Stimulated activated CD4-positive, alpha-beta T cell treated with anti-CD3 and anti-CD28 coated beads, Interleukin-12 subunit alpha, Interleukin-12 subunit beta, amount 100 ng/mL, for 48 hours (primary cell): ENCODE data around the gene ZPR1.

Source experiments
- DNase-seq, 3 donors: peaks; one replicate each; pipeline ENCODE4 v3.0.0-alpha.2; 2020; ENCODE audit warnings: low read depth in 2 of 3, low spot score in 1 of 3

Gene ZPR1

DNA sequence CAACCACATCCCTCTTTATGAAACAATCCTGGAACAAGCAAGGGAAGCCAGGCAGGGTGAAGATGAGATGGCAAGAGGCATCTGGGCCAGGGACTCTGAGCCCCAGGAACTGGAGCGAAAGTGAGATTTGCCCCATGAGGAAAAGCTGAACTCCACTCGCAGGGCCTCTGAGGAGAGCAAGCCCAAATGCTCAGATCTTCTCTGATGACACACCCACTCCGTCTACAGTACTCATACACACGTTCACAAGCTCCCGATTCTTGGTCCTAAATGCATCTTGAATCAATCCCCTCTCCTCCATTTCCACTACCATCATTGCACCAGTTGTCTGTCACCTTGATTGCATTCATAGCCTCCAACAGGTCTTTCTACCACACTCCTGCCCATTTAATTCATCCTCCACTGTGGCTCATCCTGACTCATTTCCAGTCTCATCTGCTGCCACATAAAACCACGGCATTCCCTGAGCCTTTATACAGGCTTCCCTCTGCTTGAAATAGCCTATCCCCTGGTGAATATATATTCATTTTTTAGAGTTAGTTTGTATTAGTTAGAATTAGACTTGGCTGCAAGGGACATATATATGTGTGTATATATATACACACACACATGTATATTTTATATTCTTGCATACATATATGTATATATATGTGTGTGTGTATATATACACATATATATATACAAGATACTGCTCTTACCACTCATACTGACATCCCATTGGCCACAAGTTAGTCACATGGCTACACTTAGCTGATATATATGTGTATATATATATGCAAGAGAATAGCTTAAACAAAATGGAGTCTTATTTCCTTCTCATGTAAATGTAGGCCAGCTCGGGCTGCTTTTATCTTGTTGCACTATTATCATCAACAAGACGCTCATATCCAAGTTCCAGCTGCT is 5.3 kb upstream of the ZPR1 start:
- DNase-seq = no peak

DNA sequence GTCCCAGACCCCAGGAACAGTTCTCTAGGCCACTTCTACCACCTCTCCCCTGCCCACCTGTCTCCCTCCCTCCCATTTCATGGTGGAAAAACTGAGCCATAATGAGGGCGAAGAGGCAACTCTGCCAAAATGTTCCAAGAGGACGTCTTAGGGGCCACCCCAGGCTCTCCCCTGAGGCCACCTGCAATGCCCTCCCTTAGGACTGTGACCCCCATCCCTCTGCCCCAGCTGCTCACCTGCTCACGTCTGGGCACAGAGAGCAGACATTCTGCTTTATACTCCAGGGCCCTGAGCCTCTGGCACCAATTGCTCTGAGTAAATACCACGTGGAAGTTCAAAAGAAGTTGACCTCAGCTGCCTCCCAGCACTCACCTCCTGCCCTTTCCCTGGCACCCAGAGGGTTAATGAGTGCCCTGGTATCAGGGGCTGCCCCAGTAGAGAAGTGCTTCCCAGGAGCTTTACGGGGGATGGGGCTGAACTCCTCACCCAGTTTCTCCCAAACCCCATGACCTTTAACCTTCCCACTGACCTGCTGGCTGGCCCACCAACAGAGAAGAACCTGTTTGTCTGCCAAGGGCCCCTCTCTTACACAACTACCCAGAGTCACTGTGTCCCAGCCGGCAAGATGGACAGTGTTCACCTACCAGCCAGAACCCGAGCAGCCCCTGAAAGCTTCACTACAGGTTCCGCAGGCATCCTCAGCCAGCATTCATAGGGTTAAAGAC is 4.5 kb upstream of the ZPR1 start:
- no peak for DNase-seq

DNA sequence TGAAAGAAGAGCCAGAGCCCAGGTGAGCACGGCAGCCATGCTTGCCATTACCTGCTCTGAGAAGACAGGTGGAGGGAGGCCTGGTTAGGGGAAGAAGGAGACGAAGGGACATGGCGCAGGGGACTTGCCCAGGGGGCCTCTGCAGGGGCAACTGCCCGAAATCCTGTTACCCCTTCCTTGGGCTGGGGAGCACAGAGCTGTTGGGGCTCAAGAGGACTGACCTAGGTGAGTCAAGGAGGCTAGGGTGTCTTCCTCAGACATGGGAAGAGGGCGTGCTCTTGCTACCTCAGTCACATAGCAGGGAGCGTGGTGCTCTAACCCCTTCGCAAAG is 4.0 kb upstream of the ZPR1 start, which contains the start of gene APOA5:
APOA5 (minus strand) TSS at position 67 of the 331 bp plus-strand sequence; CDS start at position 48, 19 bp downstream.
- DNase-seq = no peak

DNA sequence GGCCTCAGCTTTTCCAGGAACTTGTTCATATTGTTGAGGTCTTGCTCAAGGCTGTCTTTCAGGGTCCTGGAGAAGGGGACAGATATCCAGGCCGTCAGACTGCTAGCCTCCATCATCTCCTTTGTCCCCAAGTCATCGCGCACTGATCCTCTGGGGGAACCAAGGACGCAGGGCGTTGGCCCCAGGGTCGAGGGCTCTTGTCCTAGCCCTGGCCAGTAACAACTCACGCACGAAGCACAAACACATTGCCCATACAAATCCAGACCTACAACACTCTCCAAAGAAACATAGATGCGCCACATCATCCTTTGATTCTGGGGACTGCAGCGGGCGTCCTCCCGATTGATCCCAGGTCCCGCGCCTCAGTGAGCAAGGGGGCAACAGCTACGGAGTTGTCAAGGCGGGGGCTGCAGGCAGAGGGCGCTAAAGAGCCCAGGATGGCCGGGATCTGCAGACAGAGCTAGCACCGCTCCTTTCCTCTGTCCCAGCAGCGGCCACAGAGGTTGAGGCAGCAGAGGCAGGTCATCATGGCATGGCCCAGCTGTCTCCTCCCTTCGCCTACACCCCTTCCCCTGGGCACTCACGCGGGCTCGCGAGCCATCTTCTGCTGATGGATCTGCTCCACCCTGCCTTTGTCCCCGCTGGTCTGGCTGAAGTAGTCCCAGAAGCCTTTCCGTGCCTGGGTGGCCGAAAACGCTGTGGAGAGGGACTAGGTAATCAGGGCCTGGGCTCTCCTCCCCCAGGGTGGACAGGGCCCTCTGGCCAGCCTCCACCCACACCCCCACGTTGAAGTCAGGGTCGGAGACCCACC is 3.4 kb upstream of the ZPR1 start:
- DNase-seq = peak; percentile 60 to 77 (median 72)

DNA sequence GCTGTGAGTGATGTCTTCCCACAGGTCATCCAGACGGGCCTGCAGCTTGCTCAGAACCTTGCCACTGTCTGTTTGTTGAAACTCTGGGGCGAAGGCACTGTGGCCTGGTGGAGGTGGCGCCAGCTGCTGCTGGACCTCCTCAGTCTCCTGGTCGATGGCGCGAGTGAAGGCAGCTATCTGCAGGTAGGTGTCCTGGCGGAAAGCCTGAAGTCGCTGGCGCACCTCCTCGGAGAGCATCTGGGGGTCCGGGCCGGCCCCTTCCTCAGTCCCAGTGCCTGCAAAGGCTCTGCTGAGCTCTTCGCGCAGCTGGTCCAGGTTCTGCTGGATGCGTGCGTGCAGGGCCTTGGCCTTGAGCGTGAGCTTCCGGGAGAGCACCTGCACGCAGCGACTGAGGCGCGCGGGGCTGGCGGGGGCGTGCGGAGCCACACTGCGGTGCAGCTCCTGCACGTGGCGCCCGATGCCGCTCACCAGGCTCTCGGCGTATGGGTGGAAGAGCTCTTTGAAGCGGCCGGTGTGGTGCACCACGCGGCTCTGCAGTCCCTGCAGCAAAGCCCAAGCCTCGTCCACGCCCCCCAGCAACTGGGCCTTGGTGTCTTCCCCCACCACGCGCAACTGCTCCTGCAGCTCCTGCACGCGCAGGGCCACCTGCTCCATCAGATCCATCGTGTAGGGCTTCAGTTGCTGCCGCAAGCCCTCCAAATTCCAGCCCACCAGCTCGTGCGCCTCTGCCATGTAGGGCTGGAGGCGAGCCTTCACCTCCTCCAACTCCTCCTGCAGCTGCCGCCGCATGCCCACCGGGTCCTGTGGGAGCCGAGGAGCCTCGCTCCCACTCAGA is 2.6 kb upstream of the ZPR1 start:
- DNase-seq = no peak

DNA sequence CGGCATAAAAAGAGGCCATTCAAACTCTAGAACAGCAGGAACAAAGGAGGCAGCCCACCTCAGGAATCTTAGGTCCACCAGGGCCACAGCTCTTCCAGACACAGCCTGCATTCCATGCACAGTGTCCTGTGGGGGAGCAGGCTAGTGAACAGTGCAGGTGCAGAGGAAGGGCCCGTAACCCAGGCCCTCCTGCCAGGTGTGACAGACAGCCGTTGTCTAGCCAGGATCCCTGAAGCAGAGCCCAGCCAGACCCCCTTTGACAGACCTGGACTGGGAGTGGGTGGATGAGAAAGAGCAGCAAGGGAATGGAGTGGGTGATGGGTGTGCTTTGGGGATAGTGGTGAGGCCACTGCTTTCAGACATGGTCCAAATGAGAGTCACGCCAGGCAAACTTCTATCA is 1.2 kb upstream of the ZPR1 start:
- no peak for DNase-seq

DNA sequence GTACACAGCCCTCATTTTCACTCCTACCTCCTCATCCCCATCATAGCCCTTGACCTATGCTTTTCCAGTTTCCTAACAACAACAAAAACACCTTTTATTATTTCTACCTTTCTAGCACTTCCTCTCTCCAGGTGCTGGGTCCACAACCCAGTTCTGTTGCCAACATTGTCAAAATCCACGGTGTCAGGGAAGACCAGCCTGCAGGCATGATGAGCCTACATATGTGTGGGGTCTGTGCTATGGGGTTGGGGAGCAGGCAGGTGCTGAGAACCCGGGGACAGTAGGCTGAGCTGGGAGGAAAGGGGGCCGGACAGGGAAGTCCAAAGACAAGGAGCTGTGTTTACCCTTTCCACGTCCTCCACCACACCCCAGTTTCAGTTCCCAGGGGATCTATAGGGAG is 711 bp upstream of the ZPR1 start:
- DNase-seq = no peak

DNA sequence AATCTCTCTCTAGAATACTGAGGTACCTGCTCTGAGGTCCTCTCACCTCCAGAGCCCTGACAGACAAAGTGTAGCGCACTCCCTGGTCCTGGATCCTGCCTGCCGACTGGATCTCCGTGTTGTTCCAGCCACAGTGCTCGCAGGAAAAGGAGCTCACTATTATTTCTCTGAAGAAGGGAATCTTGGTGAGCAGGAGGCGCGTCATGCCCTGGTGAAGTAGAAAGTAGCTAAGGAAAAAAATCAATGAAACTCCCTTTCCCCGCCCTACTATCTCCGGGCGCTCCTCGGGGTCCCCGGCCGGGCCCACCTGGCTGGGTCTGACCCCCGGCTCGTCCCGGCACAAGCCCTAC is 412 bp downstream of the ZPR1 start:
- no peak for DNase-seq

DNA sequence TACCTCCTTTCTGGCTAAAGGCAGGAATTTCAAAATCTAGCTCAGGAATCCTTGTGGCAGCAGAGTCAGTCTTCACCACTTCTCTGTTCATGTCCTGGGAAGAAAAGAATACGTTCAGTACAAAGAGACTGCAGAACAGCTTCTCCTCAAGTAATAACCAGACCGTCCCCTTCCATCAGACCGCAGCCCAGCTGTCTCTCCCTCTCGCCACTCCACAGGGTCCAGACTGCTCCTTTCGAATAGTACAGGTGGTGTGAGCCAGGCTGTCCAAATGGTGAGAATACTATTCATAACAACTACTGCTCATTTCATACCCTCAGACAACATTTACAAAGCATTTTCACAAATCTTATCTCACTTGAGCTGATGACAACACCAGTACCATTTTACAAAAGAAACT is 857 bp downstream of the ZPR1 start:
- no peak for DNase-seq

DNA sequence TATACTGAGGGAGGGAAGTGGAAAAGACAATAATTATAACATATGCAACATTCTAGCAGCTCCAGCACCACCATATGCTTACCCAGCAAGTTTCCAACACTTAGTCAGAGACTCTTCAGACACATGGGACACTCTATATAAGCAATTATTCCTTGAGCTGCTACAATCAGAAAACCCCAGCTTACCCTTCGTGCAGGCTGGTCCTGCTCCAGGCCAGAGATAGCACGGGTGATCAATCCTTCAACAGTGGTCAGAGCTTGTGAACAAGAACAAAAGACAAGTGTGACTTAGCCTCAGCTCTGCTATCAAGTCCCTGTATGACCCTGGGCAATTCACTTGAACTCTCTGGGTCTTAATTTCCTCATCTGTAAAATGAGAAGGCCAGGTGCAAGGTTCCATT is 1.5 kb downstream of the ZPR1 start:
- no peak for DNase-seq

DNA sequence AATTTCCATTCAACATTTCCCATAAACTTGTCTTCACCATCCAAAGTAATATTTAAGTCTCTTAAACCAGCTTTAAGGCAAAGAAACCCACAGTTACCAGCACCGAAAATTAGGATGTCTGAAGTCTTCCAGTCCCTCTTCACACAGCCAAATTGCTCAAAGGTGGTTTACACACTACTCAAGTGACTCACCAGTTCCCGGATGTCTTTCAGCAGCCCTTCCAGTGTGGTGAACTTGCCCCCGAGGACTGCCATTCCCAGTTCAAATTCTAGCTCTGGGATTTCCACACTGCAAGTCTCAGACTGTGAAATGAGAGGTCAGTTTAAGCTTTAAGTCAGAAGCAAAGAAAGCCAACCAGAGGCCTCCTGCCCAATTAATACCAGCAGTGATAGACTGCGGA is 5.1 kb downstream of the ZPR1 start:
- DNase-seq = no peak

DNA sequence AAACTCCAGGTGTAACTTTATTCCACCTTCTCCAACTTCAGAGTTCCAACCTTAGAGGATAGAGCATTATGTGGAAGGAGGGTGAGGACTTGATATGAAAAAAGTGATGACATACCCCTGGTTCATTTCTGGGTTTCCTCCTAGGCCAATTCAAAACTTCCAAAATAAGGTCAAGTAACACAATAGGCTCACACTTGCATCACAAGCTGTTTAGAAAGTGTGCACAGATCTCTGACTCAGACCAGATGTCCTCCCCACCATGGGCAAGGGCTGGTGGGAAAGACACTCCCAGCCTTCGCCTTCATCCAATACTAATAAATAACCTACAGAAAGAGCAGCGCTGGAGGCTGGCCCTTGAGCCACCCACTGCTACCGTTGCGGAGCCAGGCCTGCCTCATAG is 9.3 kb downstream of the ZPR1 start:
- DNase-seq = no peak

DNA sequence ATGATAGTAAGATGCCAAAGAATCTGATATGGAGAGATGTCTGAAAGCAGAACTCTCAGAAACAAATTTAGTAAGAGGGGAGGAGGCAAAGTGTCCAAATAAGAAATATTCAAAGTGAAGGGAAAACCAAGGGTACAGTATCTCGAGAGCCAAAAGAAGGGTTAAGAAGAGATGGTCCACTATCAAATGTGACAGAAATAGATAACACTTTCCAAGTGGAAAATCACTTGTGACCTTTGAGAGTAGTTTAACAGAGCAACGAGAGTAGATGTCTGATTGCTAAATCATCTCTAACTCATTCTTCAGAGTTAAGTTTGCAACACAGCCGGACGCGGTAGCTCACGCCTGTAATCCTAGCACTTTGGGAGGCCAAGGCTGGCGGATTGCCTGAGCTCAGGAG is 10.8 kb downstream of the ZPR1 start:
- no peak for DNase-seq

DNA sequence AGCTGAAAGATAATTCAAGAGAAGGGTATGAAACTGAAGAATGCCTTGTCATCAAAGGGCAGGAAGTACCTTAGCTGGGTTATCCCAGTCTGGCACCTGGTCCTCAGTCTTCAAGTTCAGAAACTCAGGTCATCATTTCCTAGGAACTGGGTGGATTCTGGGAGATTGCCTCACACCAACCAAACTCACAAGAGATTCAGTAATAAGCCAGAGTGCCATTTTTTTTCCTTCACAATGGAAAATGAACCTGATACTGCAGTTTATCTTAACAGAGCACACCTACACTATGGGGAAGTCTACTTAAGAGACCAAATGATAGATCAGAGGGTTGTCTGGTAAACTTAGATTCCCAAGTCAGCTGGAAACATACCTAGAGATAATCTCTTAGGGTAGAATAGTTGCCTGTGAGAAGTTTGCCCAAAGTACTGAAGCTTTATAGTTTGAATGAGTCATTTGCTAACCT is 11.3 kb downstream of the ZPR1 start:
- DNase-seq = no peak

DNA sequence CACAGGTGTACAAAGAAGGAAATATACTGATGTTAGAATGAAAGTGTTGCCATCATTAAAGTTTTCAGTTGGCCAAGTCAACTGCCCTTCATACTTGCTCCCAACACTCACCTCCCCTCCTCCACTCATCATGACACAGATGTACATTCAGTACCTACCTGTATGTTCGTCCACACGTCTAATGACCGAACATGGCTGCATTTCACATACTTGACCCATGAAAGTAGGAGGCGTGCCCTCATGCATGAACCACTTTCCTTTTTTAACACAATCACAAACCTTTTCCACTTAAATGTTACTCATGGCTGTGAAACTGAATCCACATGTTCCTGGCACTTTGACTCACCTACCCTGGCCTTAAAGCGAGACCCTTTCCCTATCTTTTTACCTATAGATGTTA is 11.8 kb downstream of the ZPR1 start:
- no peak for DNase-seq

DNA sequence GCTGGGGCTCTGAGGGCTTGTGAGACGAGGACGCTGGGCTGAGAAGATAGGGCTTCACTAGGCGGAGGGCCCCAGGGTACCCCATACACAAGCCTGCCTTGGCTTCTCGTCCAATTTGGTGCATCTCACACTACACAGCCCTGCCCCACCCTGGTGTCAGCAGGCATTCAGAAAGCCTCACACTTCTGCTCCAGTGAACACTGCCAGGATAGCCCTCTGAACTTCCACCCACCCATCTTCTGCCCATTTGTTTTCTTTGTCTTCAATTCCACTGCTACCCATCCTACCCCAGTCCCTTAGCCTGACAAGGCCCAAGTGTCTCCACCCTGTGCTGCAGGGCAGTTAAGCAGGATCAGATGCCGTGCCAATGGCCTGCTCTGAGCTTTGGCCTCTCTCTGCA is 13.2 kb downstream of the ZPR1 start:
- no peak for DNase-seq

DNA sequence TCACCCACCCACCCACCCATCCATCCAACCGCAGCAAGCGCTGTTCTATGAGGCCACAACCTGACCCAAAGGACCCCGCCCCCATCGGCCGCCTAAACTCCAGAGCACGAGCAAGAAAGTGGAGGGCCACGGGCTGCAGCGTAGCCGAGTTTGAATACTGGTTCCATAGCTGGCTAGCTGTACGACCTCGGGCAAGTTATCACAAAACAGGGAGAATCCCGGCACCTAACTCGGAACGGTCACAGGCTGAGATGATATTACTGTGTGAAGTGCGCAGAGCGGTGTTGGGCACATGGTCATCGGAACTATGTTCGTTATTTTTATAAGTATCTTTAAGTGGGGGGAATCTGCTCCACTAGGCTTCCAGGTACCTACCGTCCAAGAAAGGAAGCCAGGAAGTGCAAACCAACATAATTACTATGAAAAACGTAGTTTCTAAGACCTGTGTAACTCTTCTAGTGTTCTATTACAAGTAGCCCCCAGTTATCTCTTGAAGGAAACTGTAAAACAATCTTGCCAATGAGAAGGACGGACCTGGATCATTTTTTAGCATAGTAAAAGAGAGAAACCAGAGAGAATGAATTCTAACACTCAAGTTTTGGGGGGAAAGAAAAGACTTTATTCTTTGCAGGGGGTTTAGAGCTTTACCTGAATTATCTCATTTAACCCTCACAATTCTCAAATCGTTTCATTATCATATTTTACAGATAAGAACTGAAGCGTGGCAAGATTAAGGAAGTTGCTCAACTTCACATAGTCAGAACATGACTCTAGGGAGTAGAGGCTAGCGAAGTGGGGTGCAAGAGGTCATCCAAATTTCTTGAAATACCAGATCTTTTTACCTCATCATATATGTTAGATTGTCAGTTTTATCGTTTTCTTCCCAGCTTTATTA is 14.4 kb downstream of the ZPR1 start:
- DNase-seq = no peak

DNA sequence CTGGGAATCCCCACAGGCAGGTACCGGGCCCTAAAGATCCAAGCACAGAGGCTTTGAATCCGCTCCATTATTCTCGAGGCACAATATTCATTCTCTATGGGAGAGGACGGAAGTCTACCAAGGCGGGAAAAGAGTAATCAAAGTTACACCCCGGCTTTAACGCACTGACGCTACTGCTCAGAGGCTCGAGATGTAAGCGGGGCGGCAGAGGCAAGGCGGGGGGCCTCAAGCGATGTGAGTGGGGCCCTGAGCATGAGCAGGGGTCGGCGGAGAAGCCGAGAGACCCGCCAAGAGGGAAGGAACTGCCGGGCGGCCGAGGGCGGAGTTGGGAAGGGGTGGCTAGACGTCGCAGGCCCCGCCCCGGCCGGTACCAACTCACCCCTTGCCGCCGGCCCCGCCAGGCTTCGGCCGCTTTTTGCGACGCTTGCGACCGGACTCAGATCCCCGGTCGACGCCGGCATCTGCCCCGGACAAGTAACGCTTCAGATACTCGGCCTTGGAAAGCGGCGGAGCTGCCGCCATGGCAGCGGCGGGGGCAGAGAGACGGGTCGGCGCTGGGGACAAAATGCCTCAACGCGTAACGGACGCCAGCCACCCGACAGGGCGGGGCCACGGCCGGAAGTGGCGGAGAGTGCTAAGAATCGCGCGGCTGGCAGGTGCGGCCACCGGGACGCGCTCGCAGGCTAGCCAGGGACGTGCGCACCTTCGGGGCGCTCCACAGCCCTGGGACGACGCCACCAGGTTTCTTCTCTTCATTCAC is 15.2 kb downstream of the ZPR1 start, which contains the start of gene BUD13:
BUD13 (minus strand) TSS at position 545 of the 760 bp plus-strand sequence; CDS start at position 522, 23 bp downstream.
- peak; percentile 84 to 95 (median 94) for DNase-seq

DNA sequence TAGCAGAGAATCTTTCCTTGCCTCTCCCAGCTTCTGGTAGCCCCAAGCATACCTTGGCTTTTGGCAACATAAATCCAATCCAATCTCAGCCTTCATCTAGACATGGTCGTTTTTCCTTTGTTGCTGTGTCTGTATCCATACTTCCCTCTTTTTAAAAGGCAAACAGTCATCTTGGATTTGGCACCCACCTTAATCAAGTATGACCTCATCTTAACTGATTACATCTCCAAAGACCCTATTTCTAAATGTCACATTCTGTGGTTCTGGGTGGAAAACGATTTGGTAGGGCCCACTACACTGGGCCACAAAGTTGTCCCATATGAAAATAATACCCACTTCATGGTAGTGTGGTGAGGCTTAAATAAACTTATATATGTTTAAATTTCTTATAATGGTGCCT is 15.9 kb downstream of the ZPR1 start:
- no peak for DNase-seq
